Glutamatergic neuron (in vitro differentiated cells): ENCODE results near the gene TMPRSS9. TPM values are rescaled to one million over a fixed set of nuclear protein-coding genes. Genes with fewer than 3 reads are reported as not detected.
"Not testable (repeated sequence)": the region's sequence is repeated elsewhere in the genome, so short reads cannot be mapped to it uniquely, and the experiment has no call there.

Source experiments
- DNase-seq: peaks from one replicate; pipeline ENCODE4 v3.0.0; 2022
- H3K27ac Mint-ChIP-seq: one replicate; pipeline ENCODE4 v1.8.0; 2020; ENCODE audit warnings: mild to moderate bottlenecking, mixed read lengths, inconsistent platforms; ENCODE audit not compliant: unreplicated experiment
- H3K27me3 Mint-ChIP-seq: one replicate; pipeline ENCODE4 v1.8.0; 2020; ENCODE audit warnings: mild to moderate bottlenecking, moderate library complexity, mixed read lengths, inconsistent platforms; ENCODE audit not compliant: unreplicated experiment
- H3K36me3 Mint-ChIP-seq: one replicate; pipeline ENCODE4 v1.8.0; 2020; ENCODE audit warnings: mild to moderate bottlenecking, mixed read lengths, inconsistent platforms; ENCODE audit not compliant: unreplicated experiment
- H3K4me1 Mint-ChIP-seq: one replicate; pipeline ENCODE4 v1.8.0; 2020; ENCODE audit warnings: mild to moderate bottlenecking, low read depth, mixed read lengths, inconsistent platforms; ENCODE audit not compliant: unreplicated experiment
- H3K4me3 Mint-ChIP-seq: one replicate; pipeline ENCODE4 v1.8.0; 2020; ENCODE audit warnings: mild to moderate bottlenecking, mixed read lengths, inconsistent platforms; ENCODE audit not compliant: unreplicated experiment
- H3K9me3 Mint-ChIP-seq: one replicate; pipeline ENCODE4 v1.8.0; 2020; ENCODE audit warnings: mild to moderate bottlenecking, moderate library complexity, mixed read lengths, inconsistent platforms; ENCODE audit not compliant: unreplicated experiment
- CTCF ChIP-seq: fragments of 200-600 bp; sonication (generic); IDR thresholded peaks from one replicate; pipeline ENCODE4 v1.5.0; 2021; ENCODE audit not compliant: partially characterized antibody, unreplicated experiment
- total RNA-seq: library from RNA; stranded (reverse); fragmentation: NEBNext Ultra II Directional; extraction: Animal tissue kit (Norgen Biotek cat#: 25700); gene quantifications from one replicate; pipeline ENCODE4 v1.2.1, GENCODE V29; 2021; ENCODE audit not compliant: unreplicated experiment

Gene TMPRSS9
- total RNA-seq, 1 donor from 2014 or later, result 0.29 TPM

- peak overlapping the region; percentile 83 for H3K4me3 Mint-ChIP-seq
- H3K9me3 Mint-ChIP-seq, result peaks cover 8% of the 10 kb centered on the region
- no peaks in the 10 kb centered on the region for H3K4me1 Mint-ChIP-seq
- H3K27me3 Mint-ChIP-seq, result peaks cover 2% of the 10 kb centered on the region
- no peaks in the 10 kb centered on the region for H3K36me3 Mint-ChIP-seq
- DNase-seq, result no peak
- no peak for TF ChIP-seq CTCF
- H3K27ac Mint-ChIP-seq, result no peak overlapping the region
These were observed 95.9 kb downstream of the TMPRSS9 start for GRCh38 chr19:2455851-2456570.

- no peak for TF ChIP-seq CTCF
- no peak for DNase-seq
- H3K4me3 Mint-ChIP-seq, result no peak overlapping the region
- H3K36me3 Mint-ChIP-seq, result no peaks in the 10 kb centered on the region
- peaks cover under 1% of the 10 kb centered on the region for H3K27me3 Mint-ChIP-seq
- peaks cover 1% of the 10 kb centered on the region for H3K4me1 Mint-ChIP-seq
- peaks cover 6% of the 10 kb centered on the region for H3K9me3 Mint-ChIP-seq
- H3K27ac Mint-ChIP-seq, result peak overlapping the region; percentile 66
These were observed 97.5 kb downstream of the TMPRSS9 start for GRCh38 chr19:2457394-2458037.

GRCh38 chr19:2458054-2458453 lies 98.0 kb downstream of the TMPRSS9 start:
- Mint-ChIP-seq H3K4me1 (peaks cover 1% of the 10 kb centered on the region), H3K36me3 (no peaks in the 10 kb centered on the region)

GRCh38 chr19:2458776-2459175 lies 98.7 kb downstream of the TMPRSS9 start:
- not testable (repeated sequence) for H3K27ac Mint-ChIP-seq, H3K9me3 Mint-ChIP-seq, DNase-seq, H3K4me1 Mint-ChIP-seq, H3K4me3 Mint-ChIP-seq, H3K27me3 Mint-ChIP-seq, H3K36me3 Mint-ChIP-seq

More at GRCh38 chr19:2458054-2458453, 98.0 kb downstream of the TMPRSS9 start:
- H3K4me3 Mint-ChIP-seq, result no peak overlapping the region
- H3K27ac Mint-ChIP-seq, result no peak overlapping the region
- TF ChIP-seq CTCF, result no peak
- H3K27me3 Mint-ChIP-seq, result no peaks in the 10 kb centered on the region
- H3K9me3 Mint-ChIP-seq, result peaks cover 6% of the 10 kb centered on the region
- no peak for DNase-seq

- no peaks in the 10 kb centered on the region for H3K36me3 Mint-ChIP-seq
- H3K27ac Mint-ChIP-seq, result peak overlapping the region; percentile 72
- H3K9me3 Mint-ChIP-seq, result peaks cover 3% of the 10 kb centered on the region
- H3K4me1 Mint-ChIP-seq, result peaks cover 1% of the 10 kb centered on the region
- DNase-seq, result no peak
- peaks cover 5% of the 10 kb centered on the region for H3K27me3 Mint-ChIP-seq
- H3K4me3 Mint-ChIP-seq, result no peak overlapping the region
- TF ChIP-seq CTCF, result no peak
These were observed 100.2 kb downstream of the TMPRSS9 start for GRCh38 chr19:2460245-2460644.
